Measurements from ENCODE around the gene VAV3. TPM values are rescaled to one million over a fixed set of nuclear protein-coding genes. Genes with fewer than 3 reads are reported as not detected.

Gene VAV3
- total and polyA plus RNA-seq, 9 of the 15 experiments (the other 6 are each of a cell fraction or from before 2014, with no cell fraction given), result not detected

- ChIA-PET CTCF (ENCODE audit: low intra/inter-chr PET ratio) (no interaction called here), POLR2A (no interaction called here)
- no peak for FAIRE-seq
- H4K20me1 ChIP-seq (replicated peaks; ENCODE audit: control insufficient read depth, insufficient read depth, low read length), result no peaks in the 10 kb centered on the region
- in situ Hi-C loops (cut with MboI) (no loop called here), intact Hi-C loops (cut with micrococcal nuclease) (no loop called here)
- 6% methylated on average over 7 of the region's 7 CpGs for WGBS (ENCODE audit: insufficient coverage, low coverage, missing lambda C conversion rate)
- no peak overlapping the region for H3K9ac ChIP-seq (ENCODE audit: insufficient read depth in 1 of 2, low read depth in 2 of 2, low read length in 2 of 2)
- no peak for TF ChIP-seq ZNF79 (CRISPR knock-in tag; IDR thresholded peaks at IDR 0.05; ENCODE audit: low read depth)
- no peak for TF ChIP-seq NFIX (CRISPR knock-in tag; IDR thresholded peaks at IDR 0.05; ENCODE audit: low read depth)
- no peak for TF ChIP-seq ZNF695 (CRISPR knock-in tag; IDR thresholded peaks at IDR 0.05)
- TF ChIP-seq CHD2 (IDR thresholded peaks at IDR 0.05; ENCODE audit: low read depth, low read length), result no peak
- no peak for TF ChIP-seq ZNF507 (tag; conservative IDR thresholded peaks at IDR 0.05)
- TF ChIP-seq XRCC5 (IDR thresholded peaks at IDR 0.05; ENCODE audit: low read depth, low read length), result no peak
- TF ChIP-seq HDAC1 (IDR thresholded peaks at IDR 0.05), result no peak
- TF ChIP-seq NR3C1 (CRISPR knock-in tag; IDR thresholded peaks at IDR 0.05), result no peak
- no peak for TF ChIP-seq FOXA1 (IDR thresholded peaks at IDR 0.05; ENCODE audit: borderline replicate concordance)
- no peak for TF ChIP-seq L3MBTL2 (IDR thresholded peaks at IDR 0.05)
- TF ChIP-seq BMI1 (IDR thresholded peaks at IDR 0.05; ENCODE audit: low read length), result no peak
- no peak for TF ChIP-seq SRSF7 (optimal IDR thresholded peaks at IDR 0.05; ENCODE audit: low read depth, low read length)
- no peak for TF ChIP-seq ZNF589 (CRISPR knock-in tag; IDR thresholded peaks at IDR 0.05; ENCODE audit: low read depth)
- ATAC-seq, result no peak
- H3K79me2 ChIP-seq (ENCODE audit: control insufficient read depth, insufficient read depth, low read length), result no peaks in the 10 kb centered on the region
- H3K4me1 ChIP-seq (replicated peaks in 1 of 2; ENCODE audit: control insufficient read depth in 2 of 2, insufficient read depth in 2 of 2, low read length in 2 of 2), result no peaks in the 10 kb centered on the region
- H3K9me1 ChIP-seq (ENCODE audit: control insufficient read depth, insufficient read depth, low read length), result no peaks in the 10 kb centered on the region
- no peak overlapping the region for H3K27ac ChIP-seq (ENCODE audit: extremely low read depth, low read depth, low read length)
- H2AFZ ChIP-seq (ENCODE audit: low read depth, low read length), result no peak overlapping the region
- no peak overlapping the region for H3K4me2 ChIP-seq (ENCODE audit: insufficient read depth, low read length)
- H3K27me3 ChIP-seq (ENCODE audit: control insufficient read depth in 2 of 2, insufficient read depth in 2 of 2, low read length in 2 of 2), result no peaks in the 10 kb centered on the region
- no peaks in the 10 kb centered on the region for H3K36me3 ChIP-seq (ENCODE audit: control insufficient read depth, insufficient read depth, low read length)
- H3K4me3 ChIP-seq, result no peak overlapping the region
- H3K9me3 ChIP-seq (replicated peaks; ENCODE audit: control insufficient read depth, insufficient read depth, low read depth, low read length), result no peaks in the 10 kb centered on the region
- no TSS peak for BruUV-seq (replicated peaks)
- no peak for DNase-seq (ENCODE audit: extremely low read depth in 1 of 4, low spot score in 3 of 4)
Measured at GRCh38 chr1:107661158-107661557, 303.8 kb downstream of the VAV3 start.
